Medulla oblongata (tissue), 1 donor: ENCODE measurements around the gene TMC3.
"Not testable (repeated sequence)": the region's sequence is repeated elsewhere in the genome, so short reads cannot be mapped to it uniquely, and the experiment has no call there.

Experiments
- DNase-seq: peaks from one replicate; pipeline ENCODE4 v3.0.0-alpha.2; 2015; ENCODE audit errors: extremely low spot score

The TMC3 gene

GRCh38 chr15:81346611-81347010 lies 27.4 kb downstream of the TMC3 start:
- DNase-seq = no peak

GRCh38 chr15:81343371-81343770 lies 30.6 kb downstream of the TMC3 start:
- DNase-seq = no peak

- no peak for DNase-seq
Measured at GRCh38 chr15:81341351-81341750, 32.7 kb downstream of the TMC3 start.

GRCh38 chr15:81339851-81340250 lies 34.2 kb downstream of the TMC3 start:
- DNase-seq = no peak

GRCh38 chr15:81339321-81339720 lies 34.7 kb downstream of the TMC3 start:
- no peak for DNase-seq

- DNase-seq = no peak
Measured at GRCh38 chr15:81338170-81339007, 35.6 kb downstream of the TMC3 start.

- DNase-seq = no peak
Measured at GRCh38 chr15:81337713-81338157, 36.3 kb downstream of the TMC3 start.

- DNase-seq = no peak
Measured at GRCh38 chr15:81337241-81337640, 36.8 kb downstream of the TMC3 start.

- DNase-seq = peak; percentile 33
Measured at GRCh38 chr15:81336568-81336967, 37.4 kb downstream of the TMC3 start.

- no peak for DNase-seq
Measured at GRCh38 chr15:81335631-81336030, 38.4 kb downstream of the TMC3 start.

- no peak for DNase-seq
Measured at GRCh38 chr15:81334768-81335435, 39.1 kb downstream of the TMC3 start.

GRCh38 chr15:81333363-81333762 lies 40.6 kb downstream of the TMC3 start:
- no peak for DNase-seq

GRCh38 chr15:81332326-81332725 lies 41.7 kb downstream of the TMC3 start:
- DNase-seq = no peak

GRCh38 chr15:81331600-81331999 lies 42.4 kb downstream of the TMC3 start:
- no peak for DNase-seq

- not testable (repeated sequence) for DNase-seq
Measured at GRCh38 chr15:81331141-81331540, 42.9 kb downstream of the TMC3 start.

- DNase-seq = no peak
Measured at GRCh38 chr15:81330366-81331090, 43.5 kb downstream of the TMC3 start.

GRCh38 chr15:81329446-81329845 lies 44.6 kb downstream of the TMC3 start:
- no peak for DNase-seq

GRCh38 chr15:81327516-81327915 lies 46.5 kb downstream of the TMC3 start:
- DNase-seq = no peak

GRCh38 chr15:81326466-81327212 lies 47.4 kb downstream of the TMC3 start:
- DNase-seq = no peak

GRCh38 chr15:81323944-81324881 lies 49.8 kb downstream of the TMC3 start, which contains the start of gene STARD5:
STARD5 (minus strand) TSS chr15:81324141; CDS start chr15:81324099, 42 bp downstream.
- peak; percentile 99 for DNase-seq
